Kidney (tissue), 14 donors: ENCODE measurements around the gene CALML4. TPM values are rescaled to one million over a fixed set of nuclear protein-coding genes. Genes with fewer than 3 reads are reported as not detected.

Source experiments
- DNase-seq, 5 donors: peaks; one replicate each; pipeline ENCODE4 v3.0.0-alpha.2; 2013 to 2020
- FAIRE-seq: peaks from 2 replicates; lab custom pipeline; 2012; peaks lifted over from hg19 to GRCh38; lab: Jason Lieb, UNC
- H3K27ac ChIP-seq, 2 donors: one replicate each; pipeline ENCODE4 v1.7.0; 2013; ENCODE audit warnings: low read depth in 2 of 2, low read length in 2 of 2, inconsistent platforms in 1 of 2
- H3K27me3 ChIP-seq: one replicate; pipeline ENCODE4 v1.7.1; 2013; ENCODE audit warnings: low read length, inconsistent platforms; ENCODE audit not compliant: control insufficient read depth, insufficient read depth
- H3K36me3 ChIP-seq, 3 donors: one replicate each; pipeline versions ENCODE4 v1.7.0 to v1.7.1; 2013; ENCODE audit warnings: low read length in 3 of 3, control low read depth in 1 of 3, inconsistent platforms in 1 of 3; ENCODE audit not compliant: insufficient read depth in 3 of 3, control insufficient read depth in 2 of 3
- H3K4me1 ChIP-seq, 3 donors: one replicate each; pipeline versions ENCODE4 v1.7.0 to v1.7.1; 2013; ENCODE audit warnings: low read length in 3 of 3, inconsistent platforms in 1 of 3, low read depth in 1 of 3; ENCODE audit not compliant: control insufficient read depth in 2 of 3, insufficient read depth in 2 of 3
- H3K4me3 ChIP-seq, 3 donors: one replicate each; pipeline versions ENCODE4 v1.7.0 to v1.8.1; 2013; ENCODE audit warnings: low read length in 3 of 3, control low read depth in 1 of 3, inconsistent platforms in 1 of 3
- H3K9ac ChIP-seq, 3 donors: one replicate each; pipeline versions ENCODE4 v1.7.0 to v1.7.1; 2013; ENCODE audit warnings: low read length in 3 of 3, control low read depth in 1 of 3, inconsistent platforms in 1 of 3
- H3K9me3 ChIP-seq, 3 donors: one replicate each; pipeline versions ENCODE4 v1.7.0 to v1.7.1; 2013; ENCODE audit warnings: low read length in 3 of 3, control low read depth in 1 of 3, inconsistent platforms in 1 of 3; ENCODE audit not compliant: control insufficient read depth in 2 of 3, insufficient read depth in 1 of 3
- intact Hi-C: fragments of 100-400 bp; cut with DNase I; formaldehyde crosslinking; loops from one replicate; pipeline ENCODE4 v1.11.1; 2022
- polyA plus RNA-seq: library from polyadenylated mRNA; stranded (reverse); fragments of 350-450 nt; fragmentation: Illumina TruSeq; extraction: RNeasy Lipid Tissue Mini Kit (QIAGEN cat#74804); gene quantifications from one replicate; pipeline ENCODE4 v1.2.3, GENCODE V29; 2014; ENCODE audit warnings: low read depth, low replicate concordance; ENCODE audit not compliant: insufficient read depth
- total RNA-seq: library from RNA; stranded (reverse); fragmentation: NEBNext Ultra II Directional; extraction: Animal tissue kit (Norgen Biotek cat#: 25700); gene quantifications from one replicate; pipeline ENCODE4 v1.2.1, GENCODE V29; 2021
- TF ChIP-seq, protein P1 (sequence below): IDR thresholded peaks from 3 replicates; pipeline ENCODE4 v1.5.1; 2012; ENCODE audit warnings: mild to moderate bottlenecking, moderate library complexity, borderline replicate concordance; ENCODE audit not compliant: insufficient read depth; ENCODE audit errors: extremely low read depth
- donor health status: control.
- donor health status: control.
- donor health status: control.
- donor health status: control.
- donor health status: control.
- donor health status: DM: yes; HTN: yes; CAD: no.
- donor health status: Normal renal cell carcinoma (clear cell type).

Gene CALML4
- total and polyA plus RNA-seq, 2 donors from 2014 or later, result 17.4 to 54.7 TPM

GRCh38 chr15:68218331-68218730 lies 13.2 kb upstream of the CALML4 start:
- TF ChIP-seq, protein P1, sequence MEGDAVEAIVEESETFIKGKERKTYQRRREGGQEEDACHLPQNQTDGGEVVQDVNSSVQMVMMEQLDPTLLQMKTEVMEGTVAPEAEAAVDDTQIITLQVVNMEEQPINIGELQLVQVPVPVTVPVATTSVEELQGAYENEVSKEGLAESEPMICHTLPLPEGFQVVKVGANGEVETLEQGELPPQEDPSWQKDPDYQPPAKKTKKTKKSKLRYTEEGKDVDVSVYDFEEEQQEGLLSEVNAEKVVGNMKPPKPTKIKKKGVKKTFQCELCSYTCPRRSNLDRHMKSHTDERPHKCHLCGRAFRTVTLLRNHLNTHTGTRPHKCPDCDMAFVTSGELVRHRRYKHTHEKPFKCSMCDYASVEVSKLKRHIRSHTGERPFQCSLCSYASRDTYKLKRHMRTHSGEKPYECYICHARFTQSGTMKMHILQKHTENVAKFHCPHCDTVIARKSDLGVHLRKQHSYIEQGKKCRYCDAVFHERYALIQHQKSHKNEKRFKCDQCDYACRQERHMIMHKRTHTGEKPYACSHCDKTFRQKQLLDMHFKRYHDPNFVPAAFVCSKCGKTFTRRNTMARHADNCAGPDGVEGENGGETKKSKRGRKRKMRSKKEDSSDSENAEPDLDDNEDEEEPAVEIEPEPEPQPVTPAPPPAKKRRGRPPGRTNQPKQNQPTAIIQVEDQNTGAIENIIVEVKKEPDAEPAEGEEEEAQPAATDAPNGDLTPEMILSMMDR, result no peak
- H3K4me1 ChIP-seq, result no peaks in the 10 kb centered on the region
- peaks cover 0 to 2% (median 0%) of the 10 kb centered on the region in 3 donors for H3K36me3 ChIP-seq
- no peak overlapping the region for H3K27ac ChIP-seq
- peak in 2 of 5 donors; percentile 9 to 37 for DNase-seq
- H3K27me3 ChIP-seq, result no peaks in the 10 kb centered on the region
- H3K4me3 ChIP-seq, result no peak overlapping the region
- H3K9me3 ChIP-seq, result no peaks in the 10 kb centered on the region
- FAIRE-seq, result no peak
- intact Hi-C loops, result no loop called here
- H3K9ac ChIP-seq, result no peak overlapping the region

- Histone ChIP-seq H3K27ac (no peak overlapping the region), H3K27me3 (no peaks in the 10 kb centered on the region), H3K36me3 (peaks cover 0 to 2% (median 0%) of the 10 kb centered on the region in 3 donors), H3K9me3 (no peaks in the 10 kb centered on the region), H3K4me3 (no peak overlapping the region), H3K4me1 (no peaks in the 10 kb centered on the region), H3K9ac (no peak overlapping the region)
- intact Hi-C loops, result no loop called here
- TF ChIP-seq, protein P1, result no peak
- DNase-seq, result peak in 2 of 5 donors; percentile 3 to 15
- FAIRE-seq, result no peak
Measured at GRCh38 chr15:68217341-68217740, 12.2 kb upstream of the CALML4 start.

DNA sequence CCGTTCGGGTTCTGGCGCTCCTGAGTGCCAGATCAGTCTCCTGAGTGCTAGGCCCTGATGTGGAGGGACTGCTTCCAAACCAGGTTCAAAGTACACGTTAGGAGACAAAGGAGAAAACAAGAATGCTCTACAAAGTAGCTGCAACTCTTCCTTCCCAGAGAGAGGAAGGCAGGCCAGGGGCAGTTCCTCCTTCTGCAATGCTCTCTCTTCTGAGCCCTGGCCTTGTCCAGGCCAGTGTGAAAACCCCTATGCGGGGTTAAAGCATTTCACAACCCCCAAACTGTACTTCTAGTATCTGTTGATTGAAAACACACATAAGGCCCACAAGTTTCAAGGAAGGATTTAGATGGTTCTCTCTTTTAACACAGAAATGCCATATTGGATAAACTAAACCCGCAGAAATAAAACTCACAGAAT lies 9.7 kb upstream of the CALML4 start:
- TF ChIP-seq, protein P1, result no peak
- Histone ChIP-seq H3K9ac (no peak overlapping the region), H3K4me3 (no peak overlapping the region), H3K36me3 (peaks cover 0 to 2% (median 0%) of the 10 kb centered on the region in 3 donors), H3K27me3 (no peaks in the 10 kb centered on the region), H3K4me1 (peaks cover 0 to 3% (median 0%) of the 10 kb centered on the region in 3 donors), H3K9me3 (no peaks in the 10 kb centered on the region), H3K27ac (no peak overlapping the region)
- FAIRE-seq, result no peak
- intact Hi-C loops, result no loop called here
- DNase-seq, result peak in 1 of 5 donors; percentile 13
